ENCODE results near the gene HPCA. TPM values are rescaled to one million over a fixed set of nuclear protein-coding genes. Genes with fewer than 3 reads are reported as not detected.

Gene HPCA
- total RNA-seq, 1 experiment from 2014 or later, result 1.2 TPM

GRCh38 chr1:32870615-32871363 is 15.5 kb upstream of the HPCA start, which contains the start of gene FNDC5:
TSS of gene FNDC5 (minus strand) at chr1:32870912.
- in situ Hi-C loops (cut with HindIII; ENCODE audit: low pct_unique_long_range_greater_than_20kb, low sequenced_read_pairs), result no loop called here
- TF ChIP-seq TCF7L2 (IDR thresholded peaks at IDR 0.05; ENCODE audit: low read depth, low read length) (no peak), POLR2AphosphoS5 (IDR thresholded peaks at IDR 0.05; ENCODE audit: low read depth, low read length) (no peak), REST (IDR thresholded peaks at IDR 0.05; ENCODE audit: insufficient read depth in 1 of 2, low read depth in 2 of 2, low read length in 1 of 2) (no peak), SIN3A (IDR thresholded peaks at IDR 0.05; ENCODE audit: borderline replicate concordance, insufficient read depth, low read depth, low read length) (no peak)
- TF ChIP-seq, protein P1, sequence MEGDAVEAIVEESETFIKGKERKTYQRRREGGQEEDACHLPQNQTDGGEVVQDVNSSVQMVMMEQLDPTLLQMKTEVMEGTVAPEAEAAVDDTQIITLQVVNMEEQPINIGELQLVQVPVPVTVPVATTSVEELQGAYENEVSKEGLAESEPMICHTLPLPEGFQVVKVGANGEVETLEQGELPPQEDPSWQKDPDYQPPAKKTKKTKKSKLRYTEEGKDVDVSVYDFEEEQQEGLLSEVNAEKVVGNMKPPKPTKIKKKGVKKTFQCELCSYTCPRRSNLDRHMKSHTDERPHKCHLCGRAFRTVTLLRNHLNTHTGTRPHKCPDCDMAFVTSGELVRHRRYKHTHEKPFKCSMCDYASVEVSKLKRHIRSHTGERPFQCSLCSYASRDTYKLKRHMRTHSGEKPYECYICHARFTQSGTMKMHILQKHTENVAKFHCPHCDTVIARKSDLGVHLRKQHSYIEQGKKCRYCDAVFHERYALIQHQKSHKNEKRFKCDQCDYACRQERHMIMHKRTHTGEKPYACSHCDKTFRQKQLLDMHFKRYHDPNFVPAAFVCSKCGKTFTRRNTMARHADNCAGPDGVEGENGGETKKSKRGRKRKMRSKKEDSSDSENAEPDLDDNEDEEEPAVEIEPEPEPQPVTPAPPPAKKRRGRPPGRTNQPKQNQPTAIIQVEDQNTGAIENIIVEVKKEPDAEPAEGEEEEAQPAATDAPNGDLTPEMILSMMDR (IDR thresholded peaks at IDR 0.05), result no peak
- POLR2A ChIA-PET, result interaction anchor here (0.5 kb wide), 1 partner anchor 10 kb away, joined by 4 read pairs; no protein-coding TSS in a partner anchor
- no peaks in the 10 kb centered on the region for H3K36me3 ChIP-seq (ENCODE audit: control insufficient read depth, insufficient read depth, low read length)
- no peak for DNase-seq (ENCODE audit: low read depth, low spot score)
- peak within 1 kb of the TSS; percentile 40 to 58 for H3K4me3 ChIP-seq (ENCODE audit: low read depth in 2 of 2, low read length in 2 of 2)
- no TSS peak for BruUV-seq (replicated peaks)
- H3K4me1 ChIP-seq (ENCODE audit: control insufficient read depth, insufficient read depth, low read length), result peaks cover 11% of the 10 kb centered on the region
- ATAC-seq, result peak; percentile 69
- CTCF ChIA-PET, result interaction anchor here (1.7 kb wide), 1 partner anchor 10 kb away, joined by 4 read pairs; no protein-coding TSS in a partner anchor
- intact Hi-C loops (cut with micrococcal nuclease; ENCODE audit: unreplicated experiment), result loop anchor here (10.0 kb wide), 2 partner anchors 214 to 426 kb away; partner anchors contain the start of gene AZIN2
- peaks cover 4% of the 10 kb centered on the region for H3K27me3 ChIP-seq (ENCODE audit: control insufficient read depth, insufficient read depth, low read length)
- H3K27ac ChIP-seq (ENCODE audit: low read length), result no peak within 1 kb of the TSS
- H3K9me3 ChIP-seq (ENCODE audit: control insufficient read depth, insufficient read depth, low read depth, low read length), result no peaks in the 10 kb centered on the region

DNA sequence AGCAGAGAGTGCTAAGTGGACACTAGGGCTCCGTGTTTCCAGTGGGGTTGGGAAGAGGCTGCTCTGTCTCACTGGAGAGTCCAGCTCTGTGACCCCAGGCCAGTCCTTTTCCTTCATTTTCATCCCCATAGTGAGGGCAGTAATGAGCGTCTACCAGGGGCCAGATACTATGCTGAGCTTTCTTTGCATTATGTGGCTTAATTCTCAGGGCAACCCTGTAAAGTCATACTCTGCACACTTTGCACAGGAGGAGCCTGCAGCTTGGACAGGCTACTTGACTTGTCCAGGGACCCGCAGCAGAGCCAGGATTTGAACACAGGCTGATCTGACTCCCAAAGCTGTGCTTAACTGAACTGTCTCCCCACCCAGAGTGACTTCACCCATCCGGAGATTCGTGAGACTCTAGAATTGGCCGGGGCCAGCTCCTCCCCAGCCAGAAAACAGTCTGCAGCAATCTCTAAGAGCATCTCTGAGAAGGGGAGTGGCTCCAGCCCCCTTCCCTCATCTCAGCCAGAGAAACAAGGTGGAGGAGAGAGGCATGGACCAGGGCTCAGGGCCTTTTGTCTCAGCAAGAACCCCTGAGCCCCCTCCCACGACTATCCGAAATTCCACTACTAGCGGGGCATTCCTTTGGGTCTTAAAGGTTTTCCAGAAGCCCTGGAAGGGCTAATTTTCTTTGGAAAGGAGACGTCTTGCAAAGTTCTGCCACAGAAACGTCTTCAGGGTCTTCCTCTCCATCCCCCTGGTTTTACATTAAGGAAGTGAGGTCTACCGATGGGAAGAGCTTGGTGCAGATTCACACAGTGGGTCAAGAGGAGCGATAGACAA is 14.7 kb upstream of the HPCA start:
- BruUV-seq (replicated peaks), result no TSS peak
- peaks cover 4% of the 10 kb centered on the region for H3K27me3 ChIP-seq (ENCODE audit: control insufficient read depth, insufficient read depth, low read length)
- no peaks in the 10 kb centered on the region for H3K9me3 ChIP-seq (ENCODE audit: control insufficient read depth, insufficient read depth, low read depth, low read length)
- no peaks in the 10 kb centered on the region for H3K36me3 ChIP-seq (ENCODE audit: control insufficient read depth, insufficient read depth, low read length)
- no peak overlapping the region for H3K27ac ChIP-seq (ENCODE audit: low read length)
- TF ChIP-seq POLR2AphosphoS5 (IDR thresholded peaks at IDR 0.05; ENCODE audit: low read depth, low read length), result no peak
- TF ChIP-seq SIN3A (IDR thresholded peaks at IDR 0.05; ENCODE audit: borderline replicate concordance, insufficient read depth, low read depth, low read length), result no peak
- no peak for TF ChIP-seq TCF7L2 (IDR thresholded peaks at IDR 0.05; ENCODE audit: low read depth, low read length)
- TF ChIP-seq, protein P1 (IDR thresholded peaks at IDR 0.05), result no peak
- TF ChIP-seq REST (IDR thresholded peaks at IDR 0.05; ENCODE audit: insufficient read depth in 1 of 2, low read depth in 2 of 2, low read length in 1 of 2), result no peak
- DNase-seq (ENCODE audit: low read depth, low spot score) (no peak), ATAC-seq (peak; percentile 57)
- H3K4me3 ChIP-seq (ENCODE audit: low read depth in 2 of 2, low read length in 2 of 2), result peak overlapping the region; percentile 40 to 58
- CTCF ChIA-PET, result interaction anchor here (1.1 to 1.7 kb wide), 2 partner anchors 10 to 16 kb away, joined by 3 to 4 read pairs; no protein-coding TSS in a partner anchor
- peaks cover 14% of the 10 kb centered on the region for H3K4me1 ChIP-seq (ENCODE audit: control insufficient read depth, insufficient read depth, low read length)
- POLR2A ChIA-PET, result interaction anchor here (0.5 kb wide), 1 partner anchor 9 kb away, joined by 4 read pairs; no protein-coding TSS in a partner anchor
- in situ Hi-C loops (cut with HindIII; ENCODE audit: low pct_unique_long_range_greater_than_20kb, low sequenced_read_pairs), result no loop called here
- intact Hi-C loops (cut with micrococcal nuclease; ENCODE audit: unreplicated experiment), result loop anchor here (10.0 kb wide), 2 partner anchors 213 to 427 kb away; partner anchors contain the start of gene AZIN2
